CD4-positive, alpha-beta T cell treated with Interferon gamma for 1 hour (primary cell): Measurements from ENCODE around the gene CNOT6L.

Source experiments
- DNase-seq: peaks from one replicate; pipeline ENCODE4 v3.0.0-alpha.2; 2020

The CNOT6L gene

DNA sequence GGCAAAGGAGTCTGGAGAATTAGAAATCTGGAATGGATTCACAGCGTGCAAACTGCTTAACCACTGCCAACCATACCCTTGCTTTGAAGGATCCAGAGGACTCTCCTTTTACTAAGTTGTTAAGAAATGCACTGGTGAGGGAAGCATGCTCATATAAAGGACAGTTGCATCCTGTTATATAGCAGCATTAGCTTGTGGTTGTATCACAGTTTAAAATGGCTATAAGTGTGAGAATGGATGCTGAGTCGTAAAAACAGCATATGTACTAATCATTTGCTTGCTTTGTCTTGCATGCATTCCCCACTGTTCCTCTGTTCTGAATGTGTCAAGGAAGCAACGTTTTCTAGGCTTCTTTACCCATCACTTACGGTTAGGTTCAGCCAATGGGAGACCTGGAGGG, 112.5 kb downstream of the CNOT6L start:
- DNase-seq, result no peak

DNA sequence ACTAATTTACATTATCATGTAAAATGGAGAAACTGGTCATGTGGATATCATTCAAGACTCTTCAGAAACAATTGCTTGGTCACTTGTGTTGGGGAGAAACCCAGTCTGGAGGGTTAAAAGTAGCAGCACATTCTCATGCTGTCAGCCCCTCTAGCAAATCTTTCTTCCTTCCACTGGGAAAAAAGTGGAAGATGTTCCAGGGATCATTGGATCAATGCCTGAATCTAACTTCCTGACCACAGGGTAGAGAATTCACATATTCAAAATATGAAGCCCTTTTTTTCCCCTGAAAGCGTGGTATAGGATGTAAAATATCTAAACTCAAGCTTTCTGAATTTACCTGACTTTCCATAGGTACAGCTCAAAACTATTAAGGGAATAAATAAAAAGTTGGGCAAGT, 115.5 kb downstream of the CNOT6L start:
- no peak for DNase-seq

DNA sequence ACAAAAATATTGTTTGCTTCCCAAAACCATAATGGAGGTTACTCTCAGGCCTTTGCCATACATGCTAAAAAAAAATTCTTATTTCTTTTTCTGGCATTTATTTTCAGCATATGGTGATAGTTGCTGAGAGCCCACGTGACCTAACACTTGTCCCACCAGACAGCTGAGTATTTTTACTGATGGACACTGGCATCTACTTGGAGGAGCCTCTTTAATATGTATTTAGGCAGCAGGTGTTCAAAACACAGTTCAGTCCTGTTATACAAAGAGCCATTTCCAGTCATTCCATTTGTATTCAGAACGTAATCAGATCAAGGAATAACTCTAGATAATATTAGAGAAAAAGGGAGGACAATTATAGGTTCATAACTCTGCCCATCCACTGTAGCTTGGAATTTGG, 118.0 kb downstream of the CNOT6L start:
- DNase-seq, result no peak

DNA sequence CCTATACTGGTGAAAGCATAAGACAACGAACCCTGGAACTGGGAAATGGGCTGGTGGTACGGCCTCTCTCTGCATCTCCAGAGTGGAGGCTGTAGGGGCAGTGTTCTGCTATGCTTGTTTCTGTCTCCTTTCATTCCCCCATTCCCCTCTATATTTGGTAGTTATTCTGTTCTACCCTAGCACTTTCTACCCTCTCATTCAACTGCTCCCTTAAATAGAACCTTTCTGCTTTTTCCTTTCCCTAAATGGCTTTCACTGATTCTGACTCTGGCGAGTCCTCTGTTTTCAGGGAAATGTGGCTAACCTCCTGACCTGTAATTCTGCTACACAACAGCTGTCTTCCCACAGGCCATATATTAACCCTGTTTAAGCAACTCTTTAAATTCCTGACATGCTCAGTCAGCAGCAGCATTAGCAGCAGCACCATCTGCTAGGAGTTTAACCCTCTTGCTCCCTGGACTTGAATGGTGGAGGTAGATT, 119.4 kb downstream of the CNOT6L start:
- DNase-seq, result no peak

DNA sequence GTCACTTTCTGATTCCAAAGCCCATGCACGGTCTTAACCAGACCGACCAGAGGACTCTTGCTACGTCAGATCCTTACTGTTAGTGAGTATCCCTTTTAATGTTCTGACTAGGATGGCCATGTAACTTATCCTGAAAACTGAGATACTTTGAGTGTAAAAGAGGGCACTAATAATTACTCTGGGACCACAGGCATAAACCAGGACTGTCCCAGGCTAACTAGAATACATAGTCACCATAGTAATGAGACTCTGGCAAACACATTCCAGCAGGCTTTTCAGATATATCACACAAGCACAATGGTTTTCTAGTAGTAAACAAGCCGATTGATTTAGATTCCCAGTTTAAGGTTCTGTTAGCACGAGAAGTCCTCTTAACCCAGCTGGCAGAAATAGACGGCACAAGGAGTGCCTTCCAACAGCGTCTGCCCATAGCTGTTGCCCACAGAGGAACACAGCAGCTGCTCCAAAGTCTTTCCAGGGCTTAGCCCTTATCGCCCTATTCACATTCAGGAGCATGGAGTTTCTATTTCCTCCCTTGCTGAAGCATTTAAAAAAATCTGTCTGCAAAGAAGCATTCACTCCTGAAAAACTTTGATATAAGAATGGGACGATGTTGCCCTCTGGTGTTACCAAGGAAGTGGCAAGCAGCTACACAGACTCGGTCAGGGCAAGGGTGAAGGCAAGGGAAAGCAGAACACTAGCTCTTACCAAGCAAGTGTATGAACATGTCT, 121.1 kb downstream of the CNOT6L start:
- no peak for DNase-seq

DNA sequence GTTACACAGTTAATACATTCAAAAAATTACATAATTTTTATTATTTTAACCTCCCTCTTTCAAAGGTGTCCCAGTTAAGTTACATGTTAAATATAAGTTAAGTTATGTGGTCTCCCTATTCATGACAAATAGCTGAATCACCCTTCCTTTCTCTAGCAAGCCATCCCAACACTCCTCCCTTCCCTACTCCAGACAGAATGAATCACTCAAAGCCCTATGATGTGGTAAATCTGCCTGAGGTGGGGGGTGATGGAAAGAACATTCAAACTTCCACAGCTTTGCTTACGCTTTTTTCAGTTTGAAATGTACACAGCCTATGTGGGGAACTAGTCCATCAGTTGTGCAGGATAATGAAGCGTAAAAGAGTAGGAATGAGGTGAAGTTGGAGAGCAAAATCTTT, 123.4 kb downstream of the CNOT6L start:
- DNase-seq, result no peak

DNA sequence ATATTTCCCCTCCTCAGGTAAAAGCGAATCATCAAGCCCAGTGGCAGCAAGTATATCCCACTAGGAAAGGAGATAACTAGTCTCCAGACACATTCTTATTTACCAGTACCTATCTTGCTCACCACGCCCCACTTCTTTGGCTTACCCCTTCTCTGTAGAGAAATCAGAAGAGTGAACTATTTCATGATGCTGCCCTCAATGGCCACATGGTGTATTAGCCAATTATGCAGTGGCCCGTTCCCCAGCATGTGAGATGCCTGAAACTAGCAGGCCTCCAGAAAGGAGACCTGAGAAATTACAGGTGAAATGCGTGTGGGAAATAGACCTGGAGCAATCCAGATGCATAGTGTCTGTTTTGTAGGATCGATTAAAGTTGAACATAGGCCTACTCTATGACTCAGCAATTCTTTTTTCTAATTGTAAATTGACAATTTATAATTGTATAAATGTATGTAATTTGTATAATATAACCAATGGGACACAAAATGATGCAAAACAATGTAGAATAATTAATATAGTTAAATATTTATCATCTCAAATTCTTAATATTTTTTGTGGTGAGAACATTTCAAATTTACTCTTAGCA, 126.2 kb downstream of the CNOT6L start:
- no peak for DNase-seq

DNA sequence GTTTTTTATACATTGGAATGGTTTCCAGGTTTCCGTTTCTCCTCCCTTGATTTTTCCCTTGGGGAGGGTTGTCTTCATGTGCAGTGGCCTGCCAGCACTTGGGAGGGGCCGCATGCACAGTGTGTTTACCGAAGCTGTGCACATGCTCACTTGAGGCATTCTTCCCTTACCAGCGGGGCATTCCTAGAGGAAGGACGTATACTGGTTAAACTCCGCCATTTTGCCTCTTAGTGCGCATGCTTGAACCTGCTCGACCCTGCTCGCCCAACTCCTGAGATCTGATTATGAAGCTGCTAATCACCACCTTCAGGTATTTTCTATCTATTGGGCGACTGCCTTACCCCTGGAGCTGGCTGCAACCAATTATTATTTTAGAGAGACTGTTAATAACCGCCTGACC, 137.4 kb downstream of the CNOT6L start:
- no peak for DNase-seq

DNA sequence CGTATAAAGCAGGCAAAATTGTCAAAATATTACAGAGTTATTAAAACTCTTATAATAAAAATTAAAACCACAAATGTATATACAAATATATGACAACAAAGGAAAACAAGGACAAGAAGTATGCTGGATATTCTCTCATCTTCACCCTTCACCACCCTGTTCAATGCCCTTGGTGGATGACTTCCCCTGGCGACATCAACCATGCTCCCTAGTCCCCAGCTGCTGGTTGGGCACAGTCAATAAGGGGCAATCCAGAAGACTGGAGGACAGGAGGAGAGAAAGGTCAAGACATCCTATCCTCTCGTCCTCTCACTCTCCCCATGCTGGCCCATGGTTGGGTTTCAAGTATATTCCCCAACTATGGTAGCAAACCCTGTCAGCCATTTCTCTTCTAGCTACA, 142.3 kb downstream of the CNOT6L start:
- DNase-seq, result no peak

DNA sequence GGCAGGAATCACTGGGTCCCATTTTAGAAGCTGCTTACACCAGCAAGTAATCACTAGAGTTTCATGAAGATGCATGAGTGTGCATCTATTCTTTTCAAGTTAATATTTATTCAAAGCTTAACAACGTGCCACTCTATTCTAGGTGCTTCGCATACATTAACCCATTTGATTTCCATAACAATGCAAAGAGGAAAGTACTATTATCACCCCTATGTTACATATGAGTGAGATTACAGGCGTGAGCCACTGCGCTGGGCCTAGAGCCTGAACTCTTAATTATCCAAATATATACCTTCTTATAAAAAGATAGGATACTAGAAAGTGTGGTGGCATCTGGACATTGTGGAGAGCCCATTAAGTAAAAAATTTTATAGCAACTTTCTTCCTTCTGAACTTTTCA, 148.1 kb downstream of the CNOT6L start:
- no peak for DNase-seq

DNA sequence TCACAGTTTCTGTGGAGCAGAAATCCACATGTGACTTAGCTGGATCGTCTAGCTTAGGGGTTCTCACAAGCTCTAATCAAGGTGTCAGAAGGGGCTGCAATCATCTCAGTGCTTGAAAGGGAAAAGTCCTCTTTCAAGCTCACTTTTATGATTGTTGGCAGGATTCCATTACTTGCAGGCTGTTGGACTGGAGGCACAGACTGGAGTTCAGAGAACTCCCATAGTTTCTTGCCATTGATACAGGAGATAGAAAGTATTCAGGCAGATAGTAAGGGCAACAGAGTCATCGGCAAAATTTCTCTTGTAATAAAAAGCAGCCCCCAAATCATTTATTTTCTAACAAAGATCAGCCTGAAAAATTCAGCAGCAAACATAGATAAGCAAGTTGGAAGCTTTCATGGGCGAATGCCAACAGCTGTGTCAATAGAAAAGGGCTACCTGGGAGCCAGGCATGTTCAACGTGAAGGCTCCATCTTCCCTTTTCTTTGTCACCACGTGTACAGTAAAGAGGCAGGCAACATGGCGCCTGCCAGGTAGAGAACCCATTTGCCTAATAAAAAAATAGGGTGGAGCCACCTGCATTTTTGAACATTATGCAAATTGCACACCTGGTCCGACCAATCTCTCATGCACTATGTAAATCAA, 149.1 kb downstream of the CNOT6L start:
- DNase-seq, result no peak

DNA sequence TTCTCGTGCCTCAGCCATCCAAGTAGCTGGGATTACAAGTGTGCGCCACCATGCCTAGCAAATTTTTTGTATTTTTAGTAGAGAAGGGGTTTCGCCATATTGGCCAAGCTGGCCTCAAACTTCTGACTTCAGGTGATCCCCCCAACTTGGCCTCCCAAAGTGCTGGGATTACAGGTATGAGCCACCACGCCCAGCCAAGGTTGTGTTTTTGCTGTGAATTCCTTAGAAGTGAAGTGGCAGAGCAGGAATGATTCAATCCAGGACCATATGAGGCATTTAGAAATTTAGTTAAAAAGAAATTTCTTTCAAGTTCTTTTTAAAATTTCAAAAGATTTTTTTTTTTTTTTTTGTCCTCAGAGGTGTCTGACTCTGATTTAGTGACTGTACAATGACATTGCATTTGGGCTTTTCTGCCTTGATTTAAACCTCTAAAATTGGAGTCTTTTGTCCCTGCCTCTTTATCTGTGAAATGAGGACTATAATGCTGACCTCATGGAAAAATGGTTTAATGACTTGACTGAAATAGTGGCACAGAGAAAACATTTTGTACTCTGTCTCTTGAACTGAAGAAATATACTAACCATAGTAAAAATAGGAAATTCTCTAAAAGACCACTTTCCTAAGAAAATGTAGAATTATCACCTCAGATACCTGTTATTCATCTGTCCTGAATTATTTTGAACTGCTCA, 153.6 kb downstream of the CNOT6L start:
- DNase-seq, result no peak
